Parathyroid adenoma (tissue), 2 donors: ENCODE data around the gene COX6B1.

Experiments used
- H2AFZ ChIP-seq: fragments of 300-600 bp; sonication (generic); one replicate; pipeline ENCODE4 v1.7.0; 2017; ENCODE audit warnings: antibody characterized with exemption, mild to moderate bottlenecking
- H3K27ac ChIP-seq: fragments of 300-600 bp; sonication (generic); one replicate; pipeline ENCODE4 v1.7.0; 2017
- H3K27me3 ChIP-seq: fragments of 300-600 bp; sonication (generic); one replicate; pipeline ENCODE4 v1.7.0; 2017; ENCODE audit warnings: low read length; ENCODE audit not compliant: control insufficient read depth, insufficient read depth
- H3K36me3 ChIP-seq: fragments of 300-600 bp; sonication (generic); one replicate; pipeline ENCODE4 v1.7.0; 2017; ENCODE audit warnings: low read length; ENCODE audit not compliant: control insufficient read depth, insufficient read depth
- H3K4me1 ChIP-seq: fragments of 300-600 bp; sonication (generic); one replicate; pipeline ENCODE4 v1.7.0; 2017; ENCODE audit warnings: control low read depth
- H3K4me2 ChIP-seq: fragments of 300-600 bp; sonication (generic); one replicate; pipeline ENCODE4 v1.7.0; 2017; ENCODE audit warnings: low read length
- H3K4me3 ChIP-seq: fragments of 300-600 bp; sonication (generic); one replicate; pipeline ENCODE4 v1.7.0; 2017; ENCODE audit warnings: low read depth, low read length
- H3K79me2 ChIP-seq: fragments of 300-600 bp; sonication (generic); one replicate; pipeline ENCODE4 v1.7.0; 2017; ENCODE audit warnings: control low read depth
- H3K9ac ChIP-seq: fragments of 300-600 bp; sonication (generic); one replicate; pipeline ENCODE4 v1.7.0; 2017; ENCODE audit warnings: mild to moderate bottlenecking
- H3K9me3 ChIP-seq: fragments of 300-600 bp; sonication (generic); one replicate; pipeline ENCODE4 v1.7.0; 2017; ENCODE audit warnings: low read length; ENCODE audit not compliant: control insufficient read depth
- CTCF ChIP-seq: fragments of 300-600 bp; sonication (generic); IDR thresholded peaks from one replicate; pipeline ENCODE4 v1.7.0; 2017; ENCODE audit warnings: antibody characterized with exemption, mild to moderate bottlenecking
- donor health status: primary hyperparathyroidism.

COX6B1 gene

GRCh38 chr19:35629332-35629633, 18.8 kb upstream of the COX6B1 start:
- H3K4me3 ChIP-seq: peak overlapping the region; percentile 97
- peak overlapping the region; percentile 64 for H3K9ac ChIP-seq
- H3K9me3 ChIP-seq: no peaks in the 10 kb centered on the region
- H3K36me3 ChIP-seq: no peaks in the 10 kb centered on the region
- peak overlapping the region; percentile 67 for H3K27ac ChIP-seq
- no peaks in the 10 kb centered on the region for H3K4me1 ChIP-seq
- peak overlapping the region; percentile 87 for H3K4me2 ChIP-seq
- TF ChIP-seq CTCF: no peak
- H3K27me3 ChIP-seq: no peaks in the 10 kb centered on the region
- peak overlapping the region; percentile 78 for H2AFZ ChIP-seq
- H3K79me2 ChIP-seq: peaks cover 3% of the 10 kb centered on the region

- Histone ChIP-seq H3K4me1 (no peaks in the 10 kb centered on the region), H3K9me3 (no peaks in the 10 kb centered on the region), H3K36me3 (no peaks in the 10 kb centered on the region), H3K27me3 (no peaks in the 10 kb centered on the region), H3K9ac (no peak overlapping the region), H2AFZ (no peak overlapping the region), H3K4me3 (no peak overlapping the region), H3K27ac (no peak overlapping the region), H3K79me2 (peaks cover 3% of the 10 kb centered on the region), H3K4me2 (no peak overlapping the region)
- TF ChIP-seq CTCF: no peak
These were observed 14.2 kb upstream of the COX6B1 start for GRCh38 chr19:35633727-35634440.

- no peak overlapping the region for H3K4me3 ChIP-seq
- H3K9me3 ChIP-seq: no peaks in the 10 kb centered on the region
- H2AFZ ChIP-seq: no peak overlapping the region
- no peak overlapping the region for H3K4me2 ChIP-seq
- TF ChIP-seq CTCF: no peak
- H3K4me1 ChIP-seq: no peaks in the 10 kb centered on the region
- H3K79me2 ChIP-seq: no peaks in the 10 kb centered on the region
- no peak overlapping the region for H3K9ac ChIP-seq
- no peaks in the 10 kb centered on the region for H3K27me3 ChIP-seq
- no peaks in the 10 kb centered on the region for H3K36me3 ChIP-seq
- no peak overlapping the region for H3K27ac ChIP-seq
These were observed 11.5 kb upstream of the COX6B1 start for GRCh38 chr19:35636651-35637050.

- H3K36me3 ChIP-seq: no peaks in the 10 kb centered on the region
These were observed 11.0 kb upstream of the COX6B1 start for GRCh38 chr19:35637165-35637564.

More at GRCh38 chr19:35637165-35637564, 11.0 kb upstream of the COX6B1 start:
- H3K79me2 ChIP-seq: no peaks in the 10 kb centered on the region
- TF ChIP-seq CTCF: no peak
- no peak overlapping the region for H3K27ac ChIP-seq
- H2AFZ ChIP-seq: no peak overlapping the region
- no peaks in the 10 kb centered on the region for H3K9me3 ChIP-seq
- H3K4me1 ChIP-seq: no peaks in the 10 kb centered on the region
- H3K4me2 ChIP-seq: no peak overlapping the region
- H3K4me3 ChIP-seq: no peak overlapping the region
- H3K27me3 ChIP-seq: no peaks in the 10 kb centered on the region
- H3K9ac ChIP-seq: no peak overlapping the region
